ENCODE data around the gene SUMF1. TPM values are rescaled to one million over a fixed set of nuclear protein-coding genes. Genes with fewer than 3 reads are reported as not detected.

Gene SUMF1
- total RNA-seq, 4 donors from 2014 or later, result 39.6 to 51.3 (median 47.0) TPM

DNA sequence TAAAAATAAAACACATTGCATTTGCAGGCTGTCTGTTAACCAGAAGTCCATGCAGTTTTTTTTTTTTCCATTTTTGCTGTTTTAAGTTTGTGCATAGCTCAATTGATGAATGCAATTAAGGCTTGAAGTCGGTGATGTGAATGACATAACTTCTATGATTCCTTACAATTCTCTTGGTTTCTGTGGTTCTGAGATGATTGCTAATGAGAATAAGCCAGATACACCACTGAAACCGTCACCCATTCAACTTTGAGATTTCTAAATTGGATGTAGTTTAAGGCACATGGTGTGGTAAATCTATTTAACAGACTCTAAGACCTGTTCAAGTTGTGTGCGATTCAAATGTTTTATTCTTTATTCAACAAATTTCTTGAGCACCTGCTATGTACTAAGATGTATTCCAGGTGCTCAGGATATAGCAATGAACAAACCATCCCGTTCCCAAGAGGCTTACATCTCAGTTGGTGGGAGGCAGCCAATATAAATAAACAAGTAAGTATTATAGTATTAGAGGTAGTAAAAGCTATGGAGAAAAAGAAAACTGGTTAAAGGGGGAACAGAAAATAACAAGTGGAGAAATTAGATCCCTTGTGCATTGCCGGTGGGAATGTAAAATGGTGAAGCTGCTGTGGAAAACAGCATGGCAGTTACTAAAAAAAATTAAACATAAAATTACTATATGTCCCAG, 30.1 kb upstream of the SUMF1 start:
- no peak overlapping the region for H3K27ac ChIP-seq
- H3K4me3 ChIP-seq, result no peak overlapping the region
- TF ChIP-seq POLR2AphosphoS5 (IDR thresholded peaks at IDR 0.05) (no peak), POLR2A (IDR thresholded peaks at IDR 0.05) (no peak), EP300 (IDR thresholded peaks at IDR 0.05) (no peak), CTCF (IDR thresholded peaks at IDR 0.05) (no peak)
- no peaks in the 10 kb centered on the region for H3K9me3 ChIP-seq
- no peak for ATAC-seq
- H3K4me1 ChIP-seq, result peaks cover 0 to 49% (median 11%) of the 10 kb centered on the region in 3 donors
- no peaks in the 10 kb centered on the region for H3K27me3 ChIP-seq
- peaks cover 0 to 27% of the 10 kb centered on the region in 2 donors for H3K36me3 ChIP-seq
- WGBS, 2 donors (ENCODE audit: low coverage in 1 of 2), result 46 to 53% methylated on average over 5 of the region's 5 CpGs

DNA sequence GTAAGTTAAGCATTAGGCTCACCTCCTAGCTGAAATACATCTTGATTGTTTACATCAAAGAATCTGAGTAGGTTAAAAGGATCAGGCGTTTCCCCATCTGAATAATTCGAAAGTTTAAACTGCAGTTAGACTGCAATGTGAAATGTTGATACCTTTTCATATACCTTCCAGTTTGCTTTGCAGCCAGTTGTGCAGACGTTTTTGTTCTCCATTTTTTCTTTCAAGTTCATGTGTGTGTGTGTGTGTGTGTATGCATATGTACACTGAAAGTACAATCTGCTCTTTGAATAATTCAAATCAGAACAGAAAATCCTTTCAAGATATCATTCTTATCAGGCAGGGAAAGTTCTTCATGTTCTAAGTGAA, 29.0 kb upstream of the SUMF1 start:
- TF ChIP-seq POLR2AphosphoS5 (IDR thresholded peaks at IDR 0.05), result no peak
- TF ChIP-seq CTCF (IDR thresholded peaks at IDR 0.05), result no peak
- TF ChIP-seq POLR2A (IDR thresholded peaks at IDR 0.05), result no peak
- TF ChIP-seq EP300 (IDR thresholded peaks at IDR 0.05), result no peak
- no peaks in the 10 kb centered on the region for H3K27me3 ChIP-seq
- ATAC-seq, result no peak
- H3K27ac ChIP-seq, result peak overlapping the region in 3 of 4 donors; percentile 81 to 97 (median 93)
- peaks cover 0 to 60% (median 17%) of the 10 kb centered on the region in 3 donors for H3K4me1 ChIP-seq
- WGBS, 2 donors (ENCODE audit: low coverage in 1 of 2), result 30 to 40% methylated on average over 3 of the region's 3 CpGs
- H3K9me3 ChIP-seq, result no peaks in the 10 kb centered on the region
- peaks cover 0 to 16% of the 10 kb centered on the region in 2 donors for H3K36me3 ChIP-seq
- peak overlapping the region; percentile 63 to 90 for H3K4me3 ChIP-seq

DNA sequence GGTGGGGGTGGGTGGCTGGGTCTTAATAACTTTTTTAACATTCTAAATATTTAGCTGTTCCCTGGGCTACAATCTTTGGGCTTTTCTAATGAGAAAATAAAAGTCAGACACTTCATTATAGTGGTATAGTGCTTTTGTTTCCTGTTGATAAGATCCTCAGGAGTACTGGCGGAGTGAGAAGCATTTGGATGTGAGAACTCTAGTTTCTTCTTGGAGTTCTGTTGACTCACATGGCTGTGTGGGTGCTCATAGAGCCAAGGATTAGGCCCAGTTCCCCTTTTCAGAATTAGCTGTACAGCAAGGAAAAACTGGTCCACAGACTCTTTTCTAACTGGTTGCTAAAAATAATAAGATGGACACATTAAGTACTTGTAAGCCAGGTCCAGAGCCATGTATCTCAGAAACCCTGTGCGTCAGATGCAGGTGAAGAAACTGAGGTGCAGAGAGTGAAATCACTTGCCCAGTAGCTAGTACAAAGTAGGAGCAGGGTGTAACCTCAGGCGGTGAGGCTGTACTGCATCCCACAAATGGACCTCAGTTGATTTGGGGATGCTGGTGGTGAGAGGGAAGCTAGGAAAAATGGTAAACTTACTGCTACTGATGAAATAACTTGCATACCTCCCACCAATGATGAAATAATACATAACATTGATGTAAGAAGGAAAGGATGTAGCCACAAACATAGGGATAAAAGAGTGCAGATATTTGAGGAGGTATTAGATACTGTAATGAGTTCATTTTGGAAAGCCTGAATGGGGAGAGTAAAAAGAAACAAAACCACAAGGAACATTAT, 28.4 kb upstream of the SUMF1 start:
- Histone ChIP-seq H3K9me3 (no peaks in the 10 kb centered on the region), H3K4me1 (peaks cover 0 to 63% (median 17%) of the 10 kb centered on the region in 3 donors), H3K27me3 (no peaks in the 10 kb centered on the region), H3K27ac (peak overlapping the region; percentile 77 to 97 (median 87)), H3K4me3 (peak overlapping the region; percentile 63 to 90), H3K36me3 (peaks cover 0 to 10% of the 10 kb centered on the region in 2 donors)
- TF ChIP-seq POLR2A (IDR thresholded peaks at IDR 0.05), result no peak
- peak in 1 of 4 experiments; percentile 7 for TF ChIP-seq CTCF (IDR thresholded peaks at IDR 0.05)
- ATAC-seq, result no peak
- WGBS, 2 donors (ENCODE audit: low coverage in 1 of 2), result 13 to 14% methylated on average over 1 to 3 of the region's 3 CpGs

- no peak for TF ChIP-seq POLR2A (IDR thresholded peaks at IDR 0.05)
- TF ChIP-seq POLR2AphosphoS5 (IDR thresholded peaks at IDR 0.05), result no peak
- TF ChIP-seq CTCF (IDR thresholded peaks at IDR 0.05), result no peak
- TF ChIP-seq EP300 (IDR thresholded peaks at IDR 0.05), result no peak
- Histone ChIP-seq H3K4me3 (peak overlapping the region; percentile 63 to 90), H3K27ac (peak overlapping the region; percentile 77 to 97 (median 87)), H3K27me3 (no peaks in the 10 kb centered on the region), H3K36me3 (peaks cover 0 to 4% of the 10 kb centered on the region in 2 donors), H3K9me3 (no peaks in the 10 kb centered on the region), H3K4me1 (peaks cover 0 to 63% (median 17%) of the 10 kb centered on the region in 3 donors)
- no peak for ATAC-seq
- WGBS, 2 donors (ENCODE audit: low coverage in 1 of 2), result 0 to 2% methylated on average over 4 of the region's 4 CpGs
These were observed 27.8 kb upstream of the SUMF1 start for GRCh38 chr3:4494895-4495264.
